ENCODE results near the gene NPEPL1.
"Not testable (repeated sequence)": the region's sequence is repeated elsewhere in the genome, so short reads cannot be mapped to it uniquely, and the experiment has no call there.

NPEPL1 gene

GRCh38 chr20:58744836-58745235, 52.2 kb downstream of the NPEPL1 start:
- no peak for DNase-seq (ENCODE audit: low read depth)

- DNase-seq (ENCODE audit: low read depth), result no peak
Measured at GRCh38 chr20:58745391-58745790, 52.8 kb downstream of the NPEPL1 start.

DNA sequence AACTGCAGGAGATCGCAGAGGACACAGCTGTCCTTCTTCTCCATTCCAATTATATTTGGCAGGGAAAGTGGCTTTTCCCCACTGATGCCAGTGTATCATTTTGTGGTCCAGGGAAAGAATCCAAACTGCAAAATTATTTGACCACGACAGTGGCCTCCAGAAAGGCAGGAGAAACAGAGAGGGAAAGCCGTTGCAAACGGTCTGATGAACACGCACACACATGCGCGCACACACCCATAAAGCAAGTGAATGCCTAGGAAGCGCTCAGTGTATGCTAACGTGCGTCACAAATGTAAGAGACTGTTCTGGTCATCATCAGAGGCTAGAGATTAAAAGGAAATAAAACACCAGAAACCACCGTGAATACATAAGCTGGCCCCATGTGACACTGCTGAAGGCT, 54.0 kb downstream of the NPEPL1 start:
- no peak for DNase-seq (ENCODE audit: low read depth)

GRCh38 chr20:58747211-58747610, 54.6 kb downstream of the NPEPL1 start:
- DNase-seq (ENCODE audit: low read depth), result no peak

DNA sequence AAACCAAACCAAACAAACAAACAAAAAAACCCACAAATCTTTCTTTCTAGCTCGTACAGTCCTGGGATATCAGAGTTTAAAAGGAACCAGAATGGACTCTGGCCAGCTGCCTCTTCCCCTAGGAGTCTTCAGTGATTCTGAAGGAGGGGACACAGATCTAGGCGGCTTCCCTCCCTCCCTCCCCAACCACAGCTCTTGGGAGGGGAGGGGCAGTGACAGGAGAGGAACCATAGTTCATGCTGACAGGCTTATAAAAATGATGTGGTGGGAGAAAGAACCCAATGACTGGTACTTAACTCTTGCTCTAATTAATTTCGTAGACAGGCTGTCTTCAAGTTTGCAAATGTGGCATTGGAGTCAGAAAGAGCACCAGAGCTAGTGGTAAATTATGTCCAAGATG, 56.0 kb downstream of the NPEPL1 start:
- DNase-seq (ENCODE audit: low read depth), result no peak

GRCh38 chr20:58749098-58749769, 56.6 kb downstream of the NPEPL1 start:
- DNase-seq (ENCODE audit: low read depth), result no peak

GRCh38 chr20:58749979-58750378, 57.4 kb downstream of the NPEPL1 start:
- DNase-seq (ENCODE audit: low read depth), result no peak

GRCh38 chr20:58750706-58751105, 58.1 kb downstream of the NPEPL1 start:
- DNase-seq (ENCODE audit: low read depth), result not testable (repeated sequence)

DNA sequence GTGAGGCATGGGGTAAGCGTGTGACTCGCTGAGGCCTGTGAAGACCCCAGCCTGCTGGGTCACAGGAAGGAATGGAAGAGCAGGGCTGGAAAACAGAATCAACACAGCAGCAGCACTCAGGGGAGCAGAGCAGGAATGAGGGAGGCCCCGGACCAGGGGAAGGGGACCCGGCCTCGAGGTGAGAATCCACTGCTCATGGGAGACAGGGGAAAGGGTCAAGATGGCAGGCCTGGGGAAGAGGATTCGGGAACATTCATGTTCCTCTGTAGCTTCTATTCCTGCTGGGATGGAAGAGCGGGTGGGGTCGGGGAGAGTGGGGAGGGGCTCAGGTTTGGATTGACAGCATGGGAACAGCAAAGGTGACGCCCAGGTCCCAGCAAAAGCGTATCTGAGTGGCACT, 59.4 kb downstream of the NPEPL1 start:
- DNase-seq (ENCODE audit: low read depth), result no peak

GRCh38 chr20:58752565-58752964, 60.0 kb downstream of the NPEPL1 start:
- DNase-seq (ENCODE audit: low read depth), result no peak

- no peak for DNase-seq (ENCODE audit: low read depth)
Measured at GRCh38 chr20:58753267-58753921, 60.8 kb downstream of the NPEPL1 start.

GRCh38 chr20:58753922-58754551, 61.4 kb downstream of the NPEPL1 start:
- no peak for DNase-seq (ENCODE audit: low read depth)

DNA sequence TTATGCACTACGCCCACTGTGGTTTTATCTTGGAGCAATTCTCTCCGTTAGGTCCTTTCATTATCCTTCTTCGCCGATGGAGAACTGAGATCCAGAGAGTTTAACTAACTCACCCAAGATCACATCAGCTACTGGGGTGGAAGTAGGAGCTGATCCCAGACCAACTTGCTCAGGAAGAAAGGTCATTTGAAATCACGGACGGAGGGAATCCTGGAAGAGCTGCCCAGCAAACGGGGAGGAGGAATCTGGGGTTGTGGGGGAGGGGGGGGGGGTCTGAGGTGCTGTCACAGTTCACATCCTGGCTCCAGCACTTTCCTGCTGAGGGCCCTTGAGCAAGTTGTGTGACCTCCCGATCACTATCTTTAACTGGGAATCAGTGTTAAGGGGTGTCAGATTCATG, 62.0 kb downstream of the NPEPL1 start:
- DNase-seq (ENCODE audit: low read depth), result no peak

DNA sequence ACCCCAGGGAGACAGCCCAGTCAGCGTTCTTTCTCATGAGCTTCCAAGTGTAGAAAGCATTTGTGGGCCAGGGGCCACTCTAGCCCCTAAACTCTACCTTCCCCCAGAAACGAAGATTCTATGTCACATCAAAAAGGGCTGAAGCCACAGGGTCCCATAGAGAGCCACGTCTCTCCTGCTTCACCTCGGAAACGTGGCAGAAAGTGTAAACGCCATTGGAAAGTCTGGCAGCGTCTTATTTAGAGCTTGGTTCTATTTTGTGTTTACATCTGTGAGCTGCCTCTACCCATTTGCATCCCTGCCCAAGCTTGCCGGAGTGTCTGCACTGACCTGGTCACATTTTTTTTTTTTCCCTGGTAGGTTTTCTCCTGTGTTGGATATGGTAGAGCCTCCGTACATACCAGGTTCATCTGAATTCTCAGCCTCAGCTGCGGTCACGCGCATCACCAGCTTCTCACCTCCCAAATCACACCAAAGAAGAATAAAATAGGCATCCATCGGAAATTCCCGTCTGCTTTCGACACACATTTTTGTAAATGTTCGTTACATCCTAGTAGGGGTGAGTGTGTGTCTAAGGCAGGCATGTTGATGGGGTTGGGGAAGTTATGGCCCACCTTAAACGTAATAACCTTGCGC, 62.6 kb downstream of the NPEPL1 start:
- DNase-seq (ENCODE audit: low read depth), result no peak

DNA sequence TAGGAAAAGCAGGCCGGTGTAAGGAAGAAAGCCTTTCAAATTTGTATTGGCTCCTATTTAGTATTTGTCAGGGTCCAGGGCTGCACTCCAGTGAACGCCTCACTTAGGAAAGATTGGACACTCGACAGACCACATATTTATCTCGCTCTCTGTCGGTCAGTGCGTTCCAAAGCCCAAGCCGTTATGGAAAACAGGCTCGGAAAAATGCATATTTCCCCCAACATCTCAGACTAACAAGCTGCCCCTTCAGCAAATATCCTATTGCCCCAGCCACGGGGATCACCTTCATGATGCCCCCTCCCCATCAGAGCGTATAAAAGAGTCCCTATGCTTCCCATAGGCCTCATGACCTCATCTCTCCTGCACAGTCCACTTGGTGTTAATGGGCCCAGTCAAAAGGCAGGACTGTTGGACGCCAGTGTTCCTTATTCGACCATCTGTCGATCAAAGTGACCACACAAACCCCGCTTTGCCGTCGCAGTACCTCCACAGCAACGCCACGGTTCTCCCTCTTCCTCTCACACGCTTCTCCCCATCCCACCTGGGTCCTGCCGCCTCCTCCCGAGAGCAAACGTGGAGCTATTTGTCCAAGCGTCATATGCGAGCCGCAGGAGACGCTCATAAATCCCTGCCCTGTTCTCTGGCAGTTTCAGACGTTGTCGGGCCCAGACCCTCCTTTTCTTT, 63.3 kb downstream of the NPEPL1 start:
- no peak for DNase-seq (ENCODE audit: low read depth)

- DNase-seq (ENCODE audit: low read depth), result no peak
Measured at GRCh38 chr20:58756450-58756775, 63.8 kb downstream of the NPEPL1 start.

- DNase-seq (ENCODE audit: low read depth), result not testable (repeated sequence)
Measured at GRCh38 chr20:58757647-58758046, 65.0 kb downstream of the NPEPL1 start.

- DNase-seq (ENCODE audit: low read depth), result no peak
Measured at GRCh38 chr20:58759947-58760346, 67.3 kb downstream of the NPEPL1 start.

GRCh38 chr20:58760856-58761255, 68.3 kb downstream of the NPEPL1 start:
- DNase-seq (ENCODE audit: low read depth), result no peak

- no peak for DNase-seq (ENCODE audit: low read depth)
Measured at GRCh38 chr20:58762120-58762519, 69.5 kb downstream of the NPEPL1 start.

- no peak for DNase-seq (ENCODE audit: low read depth)
Measured at GRCh38 chr20:58763076-58763475, 70.5 kb downstream of the NPEPL1 start.

Data from stimulated activated CD8-positive, alpha-beta memory T cell treated with anti-CD3 and anti-CD28 coated beads, Interleukin-15, amount 100 ng/mL, for 24 hours (primary cell).